ENCODE data around the gene BBC3.

The BBC3 gene

GRCh38 chr19:47247308-47247990 is 16.4 kb upstream of the BBC3 start:
- H3K4me3 ChIP-seq (ENCODE audit: control insufficient read depth, low read depth, low read length): no peak overlapping the region
- TF ChIP-seq CTCF (conservative IDR thresholded peaks at IDR 0.05; ENCODE audit: control insufficient read depth, insufficient read depth, low read depth, low read length): peak; percentile 91
- DNase-seq (ENCODE audit: low read depth): peak; percentile 78

GRCh38 chr19:47243776-47244547 is 13.0 kb upstream of the BBC3 start:
- TF ChIP-seq CTCF (conservative IDR thresholded peaks at IDR 0.05; ENCODE audit: control insufficient read depth, insufficient read depth, low read depth, low read length): peak; percentile 68
- DNase-seq (ENCODE audit: low read depth): peak; percentile 93
- H3K4me3 ChIP-seq (ENCODE audit: control insufficient read depth, low read depth, low read length): peak overlapping the region; percentile 47

GRCh38 chr19:47243364-47243775 is 12.4 kb upstream of the BBC3 start:
- TF ChIP-seq CTCF (conservative IDR thresholded peaks at IDR 0.05; ENCODE audit: control insufficient read depth, insufficient read depth, low read depth, low read length): no peak
- peak overlapping the region; percentile 47 for H3K4me3 ChIP-seq (ENCODE audit: control insufficient read depth, low read depth, low read length)
- no peak for DNase-seq (ENCODE audit: low read depth)

GRCh38 chr19:47241919-47242577 is 11.0 kb upstream of the BBC3 start:
- no peak for DNase-seq (ENCODE audit: low read depth)
- TF ChIP-seq CTCF (conservative IDR thresholded peaks at IDR 0.05; ENCODE audit: control insufficient read depth, insufficient read depth, low read depth, low read length): no peak
- H3K4me3 ChIP-seq (ENCODE audit: control insufficient read depth, low read depth, low read length): no peak overlapping the region

- no peak for TF ChIP-seq CTCF (conservative IDR thresholded peaks at IDR 0.05; ENCODE audit: control insufficient read depth, insufficient read depth, low read depth, low read length)
- peak; percentile 71 for DNase-seq (ENCODE audit: low read depth)
- H3K4me3 ChIP-seq (ENCODE audit: control insufficient read depth, low read depth, low read length): no peak overlapping the region
Measured at GRCh38 chr19:47240996-47241918, 10.3 kb upstream of the BBC3 start.

- no peak for DNase-seq (ENCODE audit: low read depth)
- no peak for TF ChIP-seq CTCF (conservative IDR thresholded peaks at IDR 0.05; ENCODE audit: control insufficient read depth, insufficient read depth, low read depth, low read length)
- H3K4me3 ChIP-seq (ENCODE audit: control insufficient read depth, low read depth, low read length): no peak overlapping the region
Measured at GRCh38 chr19:47240556-47240955, 9.6 kb upstream of the BBC3 start.

Data from fibroblast of mammary gland (primary cell).